ENCODE measurements around the gene NME5. TPM values are rescaled to one million over a fixed set of nuclear protein-coding genes. Genes with fewer than 3 reads are reported as not detected.
"Not testable (repeated sequence)": the region's sequence is repeated elsewhere in the genome, so short reads cannot be mapped to it uniquely, and the experiment has no call there.

NME5 gene
- total RNA-seq, 4 donors from 2014 or later = 4.3 to 14.4 (median 12.0) TPM

DNA sequence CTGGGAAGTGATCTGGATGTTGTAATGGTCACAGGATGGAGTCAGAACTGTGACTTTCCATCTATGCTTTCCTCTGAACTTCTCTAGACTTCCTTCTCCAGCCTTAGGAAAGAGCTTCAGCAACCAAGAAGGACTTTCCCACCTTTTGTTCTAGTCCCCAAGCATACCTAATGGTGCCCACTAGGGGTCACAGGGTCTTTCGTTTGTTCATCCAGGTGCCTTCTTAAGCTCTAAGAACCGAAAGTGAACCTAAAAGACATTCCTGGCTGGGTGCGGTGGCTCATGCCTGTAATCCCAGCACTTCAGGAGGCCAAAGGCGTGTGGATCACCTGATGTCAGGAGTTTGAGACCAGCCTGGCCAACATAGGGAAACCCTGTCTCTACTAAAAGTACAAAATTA is 57.2 kb downstream of the NME5 start:
- WGBS, 2 donors = 83 to 84% methylated on average over 4 of the region's 4 CpGs
- intact Hi-C loops (cut with DNase I) = no loop called here
- no peak for DNase-seq
- H3K9me3 ChIP-seq = no peaks in the 10 kb centered on the region
- H3K4me1 ChIP-seq = no peaks in the 10 kb centered on the region
- no peaks in the 10 kb centered on the region for H3K27me3 ChIP-seq
- no peaks in the 10 kb centered on the region for H3K36me3 ChIP-seq
- H3K27ac ChIP-seq = no peak overlapping the region
- H3K4me3 ChIP-seq (replicated peaks in 1 of 3) = no peak overlapping the region
- TF ChIP-seq POLR2A (IDR thresholded peaks at IDR 0.05) (no peak), CTCF (IDR thresholded peaks at IDR 0.05) (no peak)

DNA sequence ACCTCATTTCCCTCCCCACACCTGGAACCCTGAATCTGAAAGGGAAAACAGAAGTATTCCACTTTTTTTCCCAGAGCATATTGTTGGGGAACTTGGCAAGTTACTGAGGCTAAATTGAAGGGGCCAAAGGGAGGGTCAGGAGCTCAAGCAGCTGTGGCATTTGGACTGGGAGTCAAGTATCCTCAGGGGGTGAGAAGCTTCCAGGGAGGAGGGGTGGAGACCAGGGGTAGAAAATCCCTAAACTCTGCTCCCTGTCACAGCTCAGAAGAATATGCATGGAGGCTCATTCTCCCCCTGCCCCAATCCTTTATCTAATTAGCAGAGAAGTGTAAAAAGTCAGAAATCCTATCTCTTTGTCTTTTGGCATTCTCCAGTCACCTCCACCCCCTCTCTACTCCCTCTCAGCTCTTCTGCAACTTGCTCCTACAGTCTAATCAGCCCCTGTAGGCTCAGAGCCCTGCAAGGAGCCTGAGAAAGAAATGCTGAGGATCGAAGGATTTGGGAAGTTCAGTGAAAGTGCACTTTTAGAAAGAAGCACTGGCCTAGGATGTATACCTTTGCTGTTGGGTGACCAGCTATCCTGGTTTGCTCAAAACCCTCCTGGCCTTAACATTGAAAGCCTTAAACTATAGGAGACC is 61.1 kb downstream of the NME5 start:
- TF ChIP-seq POLR2A (IDR thresholded peaks at IDR 0.05) (no peak), CTCF (IDR thresholded peaks at IDR 0.05) (no peak)
- Histone ChIP-seq H3K27ac (no peak overlapping the region), H3K4me3 (replicated peaks in 1 of 3) (no peak overlapping the region), H3K4me1 (no peaks in the 10 kb centered on the region), H3K27me3 (no peaks in the 10 kb centered on the region), H3K9me3 (no peaks in the 10 kb centered on the region), H3K36me3 (no peaks in the 10 kb centered on the region)
- WGBS, 2 donors = 41 to 45% methylated on average over 1 of the region's 1 CpG
- intact Hi-C loops (cut with DNase I) = loop anchor here (5.0 kb wide), 1 partner anchor 54 kb away; no protein-coding TSS in a partner anchor
- no peak for DNase-seq

GRCh38 chr5:138077064-138077696 is 62.0 kb downstream of the NME5 start:
- H3K36me3 ChIP-seq = no peaks in the 10 kb centered on the region
- no peak overlapping the region for H3K4me3 ChIP-seq (replicated peaks in 1 of 3)
- TF ChIP-seq CTCF (IDR thresholded peaks at IDR 0.05) (peak; percentile 43 to 87 (median 81)), POLR2A (IDR thresholded peaks at IDR 0.05) (no peak)
- 31 to 32% methylated on average over 5 of the region's 5 CpGs for WGBS, 2 donors
- no peak overlapping the region for H3K27ac ChIP-seq
- no peaks in the 10 kb centered on the region for H3K27me3 ChIP-seq
- no peaks in the 10 kb centered on the region for H3K9me3 ChIP-seq
- peak; percentile 67 to 74 for DNase-seq
- H3K4me1 ChIP-seq = no peaks in the 10 kb centered on the region
- intact Hi-C loops (cut with DNase I) = loop anchor here (5.0 kb wide), 1 partner anchor 55 kb away; no protein-coding TSS in a partner anchor

GRCh38 chr5:138070026-138070425 is 69.2 kb downstream of the NME5 start:
- intact Hi-C loops (cut with DNase I); H3K27me3 ChIP-seq; H3K9me3 ChIP-seq; H3K27ac ChIP-seq; DNase-seq; H3K4me1 ChIP-seq; H3K36me3 ChIP-seq; H3K4me3 ChIP-seq (replicated peaks in 1 of 3): not testable (repeated sequence)
- 82 to 92% methylated on average over 2 to 3 of the region's 32 CpGs for WGBS, 2 donors

DNA sequence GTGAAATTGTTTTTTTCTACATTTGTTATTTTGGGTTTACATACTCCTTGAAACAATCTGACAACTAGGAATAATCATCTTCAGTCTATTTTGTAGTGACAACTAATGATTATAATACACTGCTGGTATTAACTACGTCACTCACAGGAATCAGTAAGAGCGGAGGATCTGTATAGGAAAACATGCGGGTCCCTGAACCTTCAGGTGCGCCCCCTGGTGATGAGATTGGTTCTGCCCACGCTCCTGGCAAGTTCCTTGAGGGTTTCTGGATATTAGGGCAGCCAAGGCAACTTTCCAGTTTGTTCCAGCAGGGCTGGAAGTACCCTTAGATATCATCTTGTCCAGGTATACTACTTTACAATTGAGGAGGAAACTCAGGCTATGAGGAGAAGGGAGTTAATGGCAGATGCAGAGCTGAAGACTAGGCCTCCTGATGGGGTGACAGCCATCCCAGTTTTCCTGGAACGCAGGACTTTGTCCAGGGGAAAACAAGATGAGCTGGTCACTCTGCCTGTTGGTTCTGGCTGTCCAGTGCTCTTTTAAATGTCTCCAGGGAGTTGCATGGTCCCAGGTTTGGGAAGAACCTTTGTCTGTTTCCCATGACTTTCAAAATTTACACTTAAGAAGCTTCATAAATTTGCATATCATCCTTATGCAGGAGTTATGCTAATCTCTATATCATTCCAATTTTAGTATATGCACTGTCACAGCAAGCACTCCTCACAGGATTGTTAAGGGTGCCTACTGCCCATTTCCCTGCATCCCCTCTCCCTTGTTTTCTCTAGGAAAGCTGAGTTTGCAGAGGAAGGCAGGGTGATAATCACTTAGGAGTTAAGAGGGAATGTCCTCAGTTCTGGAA is 70.3 kb downstream of the NME5 start:
- Histone ChIP-seq H3K27ac (no peak overlapping the region), H3K36me3 (no peaks in the 10 kb centered on the region), H3K4me3 (replicated peaks in 1 of 3) (no peak overlapping the region), H3K9me3 (no peaks in the 10 kb centered on the region), H3K4me1 (no peaks in the 10 kb centered on the region), H3K27me3 (no peaks in the 10 kb centered on the region)
- DNase-seq = peak; percentile 70 to 73
- TF ChIP-seq POLR2A (IDR thresholded peaks at IDR 0.05) (no peak), CTCF (IDR thresholded peaks at IDR 0.05) (peak in 5 of 6 experiments; percentile 40 to 65 (median 54))
- WGBS, 2 donors = 19 to 25% methylated on average over 6 of the region's 6 CpGs
- intact Hi-C loops (cut with DNase I) = no loop called here
